Activated CD8-positive, alpha-beta memory T cell treated with anti-CD3 and anti-CD28 coated beads, Interleukin-2, amount 10 ng/mL, durations not matched to agents 7 days and 5 days (primary cell): ENCODE data around the gene APRT. TPM values are rescaled to one million over a fixed set of nuclear protein-coding genes. Genes with fewer than 3 reads are reported as not detected.
"Not testable (repeated sequence)": the region's sequence is repeated elsewhere in the genome, so short reads cannot be mapped to it uniquely, and the experiment has no call there.

Source experiments
- ATAC-seq: fragments of 150-1000 bp; cut with Tn5 transposase; one replicate; pipeline ENCODE4 v1.10.0; 2021; ENCODE audit warnings: moderate library complexity
- CTCF ChIA-PET: fragments of 350-600 bp; sonication (Branson Sonifier 250); formaldehyde crosslinking; loops from one replicate; lab custom pipeline; 2021; ENCODE audit warnings: antibody characterized with exemption; lab: Charles Lee
- DNase-seq: peaks from one replicate; pipeline ENCODE4 v3.0.0-alpha.2; 2020
- H3K27ac Mint-ChIP-seq: one replicate; pipeline ENCODE4 v1.8.0; 2021; ENCODE audit warnings: mild to moderate bottlenecking, mixed read lengths
- H3K27me3 Mint-ChIP-seq: one replicate; pipeline ENCODE4 v1.8.0; 2021; ENCODE audit warnings: mixed read lengths
- H3K36me3 Mint-ChIP-seq: one replicate; pipeline ENCODE4 v1.8.0; 2021; ENCODE audit warnings: mild to moderate bottlenecking, mixed read lengths
- H3K4me1 Mint-ChIP-seq: one replicate; pipeline ENCODE4 v1.8.0; 2021; ENCODE audit warnings: mixed read lengths
- H3K4me3 Mint-ChIP-seq: one replicate; pipeline ENCODE4 v1.8.0; 2021; ENCODE audit warnings: mild to moderate bottlenecking, moderate library complexity, mixed read lengths
- H3K9me3 Mint-ChIP-seq: one replicate; pipeline ENCODE4 v1.8.0; 2022; ENCODE audit warnings: low read depth, mixed read lengths
- total RNA-seq, 2 experiments: library from RNA; stranded (reverse); gene quantifications; one replicate each; pipeline ENCODE4 v1.2.3, GENCODE V29; 2021

The APRT gene
- total RNA-seq, 2 experiments from 2014 or later, result 127 to 148 TPM

GRCh38 chr16:88792668-88793250 lies 19.0 kb downstream of the APRT start:
- Mint-ChIP-seq H3K4me3 (no peak overlapping the region), H3K4me1 (peaks cover 51% of the 10 kb centered on the region), H3K27ac (peak overlapping the region; percentile 62), H3K27me3 (no peaks in the 10 kb centered on the region), H3K36me3 (no peaks in the 10 kb centered on the region), H3K9me3 (no peaks in the 10 kb centered on the region)
- ATAC-seq (no peak), DNase-seq (no peak)
- CTCF ChIA-PET, result interaction anchor here (1.3 to 2.8 kb wide), 4 partner anchors 8 to 50 kb away, joined by 3 to 8 read pairs (median 4); partner anchors contain the start of gene PIEZO1

- no peaks in the 10 kb centered on the region for H3K9me3 Mint-ChIP-seq
- no peaks in the 10 kb centered on the region for H3K36me3 Mint-ChIP-seq
- no peak overlapping the region for H3K27ac Mint-ChIP-seq
- CTCF ChIA-PET, result interaction anchor here (0.6 to 1.6 kb wide), 3 partner anchors 9 to 49 kb away, joined by 3 to 5 read pairs (median 3); partner anchors contain the start of gene APRT
- ATAC-seq, result no peak
- no peak for DNase-seq
- H3K4me1 Mint-ChIP-seq, result peaks cover 51% of the 10 kb centered on the region
- H3K4me3 Mint-ChIP-seq, result no peak overlapping the region
- H3K27me3 Mint-ChIP-seq, result no peaks in the 10 kb centered on the region
These were observed 19.6 kb downstream of the APRT start for GRCh38 chr16:88792078-88792550.

GRCh38 chr16:88790312-88791211 lies 21.2 kb downstream of the APRT start:
- H3K4me1 Mint-ChIP-seq, result peaks cover 53% of the 10 kb centered on the region
- CTCF ChIA-PET, result interaction anchor here (1.0 kb wide), 1 partner anchor 109 kb away, joined by 3 read pairs; no protein-coding TSS in a partner anchor

DNA sequence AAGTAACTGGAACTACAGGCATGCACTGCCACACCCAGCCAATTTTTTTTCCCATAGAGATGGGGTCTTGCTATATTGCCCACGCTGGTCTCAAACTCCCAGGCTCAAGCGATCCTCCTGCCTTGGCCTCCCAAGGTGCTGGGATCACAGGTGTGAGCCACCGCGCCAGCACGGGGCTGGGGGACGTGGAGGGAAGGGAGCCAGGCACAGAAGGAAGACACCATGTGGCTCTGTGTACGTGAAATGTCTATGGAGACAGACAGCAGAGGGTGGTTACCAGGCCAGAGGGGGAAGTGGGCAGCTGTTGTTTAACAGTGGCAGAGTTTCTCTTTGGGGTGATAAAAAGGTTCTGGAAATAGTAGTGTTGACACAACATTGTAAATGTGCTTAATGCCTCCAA lies 22.1 kb downstream of the APRT start:
- DNase-seq (no peak), ATAC-seq (no peak)
- Mint-ChIP-seq H3K9me3 (no peaks in the 10 kb centered on the region), H3K4me1 (peaks cover 46% of the 10 kb centered on the region), H3K4me3 (peak overlapping the region; percentile 60), H3K36me3 (no peaks in the 10 kb centered on the region), H3K27me3 (no peaks in the 10 kb centered on the region), H3K27ac (peak overlapping the region; percentile 86)
- CTCF ChIA-PET, result interaction anchor here (1.0 to 4.9 kb wide), 2 partner anchors 47 to 108 kb away, joined by 3 to 17 read pairs; no protein-coding TSS in a partner anchor

More at GRCh38 chr16:88790312-88791211, 21.2 kb downstream of the APRT start:
- H3K27ac Mint-ChIP-seq, result peak overlapping the region; percentile 86
- no peaks in the 10 kb centered on the region for H3K27me3 Mint-ChIP-seq
- H3K36me3 Mint-ChIP-seq, result no peaks in the 10 kb centered on the region
- no peaks in the 10 kb centered on the region for H3K9me3 Mint-ChIP-seq
- DNase-seq, result peak; percentile 81
- ATAC-seq, result peak; percentile 75
- H3K4me3 Mint-ChIP-seq, result peak overlapping the region; percentile 60

GRCh38 chr16:88788749-88789148 lies 23.0 kb downstream of the APRT start:
- not testable (repeated sequence) for H3K9me3 Mint-ChIP-seq, ATAC-seq, H3K27me3 Mint-ChIP-seq, DNase-seq, H3K36me3 Mint-ChIP-seq, H3K4me3 Mint-ChIP-seq, H3K27ac Mint-ChIP-seq
- CTCF ChIA-PET, result interaction anchor here (4.9 kb wide), 1 partner anchor 46 kb away, joined by 17 read pairs; no protein-coding TSS in a partner anchor
- H3K4me1 Mint-ChIP-seq, result peaks cover 42% of the 10 kb centered on the region

GRCh38 chr16:88787579-88788314 lies 24.0 kb downstream of the APRT start:
- H3K27ac Mint-ChIP-seq, result no peak overlapping the region
- H3K4me3 Mint-ChIP-seq, result no peak overlapping the region
- peaks cover 43% of the 10 kb centered on the region for H3K4me1 Mint-ChIP-seq
- CTCF ChIA-PET, result interaction anchor here (0.7 to 4.9 kb wide), 6 partner anchors 12 to 146 kb away, joined by 3 to 17 read pairs (median 4); partner anchors contain the start of gene APRT
- ATAC-seq, result no peak
- no peak for DNase-seq
- no peaks in the 10 kb centered on the region for H3K9me3 Mint-ChIP-seq
- H3K36me3 Mint-ChIP-seq, result peaks cover 2% of the 10 kb centered on the region
- no peaks in the 10 kb centered on the region for H3K27me3 Mint-ChIP-seq

DNA sequence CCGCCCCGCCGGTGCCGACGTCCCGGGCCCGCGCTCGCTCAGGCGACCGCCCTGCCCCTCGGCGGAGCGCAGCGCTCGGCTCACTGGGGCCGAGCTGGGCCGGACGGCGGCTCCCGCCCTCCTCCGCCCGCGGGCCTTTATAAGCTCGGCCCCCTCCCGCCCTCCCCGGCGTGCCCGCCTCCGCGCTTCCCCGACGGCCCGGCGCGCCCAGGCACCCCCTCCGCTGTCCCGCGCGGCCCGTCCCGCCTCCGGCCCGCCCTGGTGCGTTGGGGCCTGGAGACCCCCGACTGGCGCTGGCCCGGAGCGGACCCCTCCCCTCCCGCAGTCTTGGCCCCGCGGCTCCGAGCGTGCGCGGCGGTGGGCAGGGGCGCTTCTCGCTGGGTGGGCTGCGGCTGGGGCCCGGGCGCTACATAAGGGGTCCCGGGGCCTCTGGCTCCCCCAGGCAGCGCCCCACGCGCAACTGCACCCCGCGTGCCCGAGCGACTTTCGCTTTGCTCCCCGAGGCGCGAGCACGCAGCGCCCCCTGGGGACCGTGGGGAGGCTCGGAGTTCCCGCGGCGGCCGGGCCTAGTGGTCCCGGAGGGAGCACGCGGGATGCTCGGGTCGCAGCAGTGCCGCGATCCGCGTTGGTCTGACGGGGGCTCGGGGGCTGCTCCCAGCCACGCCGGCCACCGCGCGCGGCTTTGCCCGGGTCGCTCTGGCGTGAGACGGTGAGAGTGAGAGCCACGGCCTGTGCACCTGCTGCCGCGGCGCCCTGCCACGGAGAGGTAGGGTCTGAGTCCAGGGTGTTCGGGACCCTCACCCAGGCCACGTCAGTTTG lies 26.4 kb downstream of the APRT start, which contains the start of gene PIEZO1:
TSS of gene PIEZO1 (minus strand) at position 115 of the 819 bp plus-strand sequence. CDS start 256 bp downstream, outside the sequence.
- Mint-ChIP-seq H3K4me1 (peaks cover 48% of the 10 kb centered on the region), H3K27me3 (no peaks in the 10 kb centered on the region), H3K4me3 (peak within 1 kb of the TSS; percentile 76), H3K36me3 (peaks cover 2% of the 10 kb centered on the region), H3K9me3 (no peaks in the 10 kb centered on the region), H3K27ac (peak within 1 kb of the TSS; percentile 88)
- CTCF ChIA-PET, result interaction anchor here (0.7 to 4.9 kb wide), 6 partner anchors 9 to 42 kb away, joined by 3 to 17 read pairs (median 5); partner anchors contain the start of gene CDT1
- DNase-seq (peak; percentile 84), ATAC-seq (peak; percentile 40)

GRCh38 chr16:88784856-88785105 lies 26.9 kb downstream of the APRT start:
- Mint-ChIP-seq H3K4me1 (peaks cover 48% of the 10 kb centered on the region), H3K9me3 (no peaks in the 10 kb centered on the region), H3K36me3 (peaks cover 2% of the 10 kb centered on the region), H3K4me3 (peak overlapping the region; percentile 76), H3K27me3 (no peaks in the 10 kb centered on the region), H3K27ac (no peak overlapping the region)
- CTCF ChIA-PET, result interaction anchor here (0.6 to 7.7 kb wide), 10 partner anchors 10 to 80 kb away, joined by 3 to 90 read pairs (median 4); partner anchors contain the start of genes APRT and CDT1
- DNase-seq (no peak), ATAC-seq (peak; percentile 13)

DNA sequence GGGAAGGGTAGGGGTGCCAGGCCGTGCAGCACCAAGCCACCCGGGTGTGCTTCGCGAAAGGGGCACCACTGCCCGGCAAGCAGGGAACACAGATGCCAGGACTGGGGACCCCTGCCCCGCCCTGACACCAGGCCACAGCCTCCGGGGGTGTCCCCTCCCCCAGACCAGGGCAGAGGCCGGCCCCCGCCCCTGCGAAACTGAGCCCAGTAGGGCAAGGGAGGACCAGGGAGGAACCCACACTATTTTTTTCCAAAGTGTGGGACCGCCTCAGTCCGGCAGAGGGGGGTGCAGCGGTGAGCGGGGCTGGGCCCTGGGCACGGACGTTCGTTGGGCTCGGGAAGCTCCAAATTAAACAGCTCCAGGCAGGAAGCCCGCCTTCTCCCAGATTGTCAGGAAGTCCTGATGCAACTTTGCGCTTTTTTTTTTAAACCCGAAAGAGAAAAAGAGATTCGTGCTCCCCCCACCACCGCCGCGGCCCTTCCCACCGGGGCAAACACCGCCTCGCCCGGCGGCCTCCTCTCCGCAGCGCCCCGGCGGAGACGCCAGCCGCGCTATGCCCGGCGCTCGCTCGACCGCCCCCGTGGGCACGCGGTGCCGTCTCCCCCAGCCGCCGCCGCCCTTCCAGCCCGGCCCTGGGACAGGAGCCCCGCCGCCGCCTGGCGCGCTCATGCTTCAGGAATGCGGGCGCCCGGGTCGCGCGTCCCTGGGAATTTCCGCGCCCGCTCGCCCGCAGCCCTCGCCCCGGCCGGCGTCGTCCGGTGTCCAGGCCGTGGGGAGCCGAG lies 27.5 kb downstream of the APRT start:
- H3K27me3 Mint-ChIP-seq, result no peaks in the 10 kb centered on the region
- H3K4me1 Mint-ChIP-seq, result peaks cover 48% of the 10 kb centered on the region
- H3K27ac Mint-ChIP-seq, result peak overlapping the region; percentile 88
- DNase-seq, result peak; percentile 76
- CTCF ChIA-PET, result interaction anchor here (0.5 to 7.7 kb wide), 11 partner anchors 10 to 189 kb away, joined by 3 to 90 read pairs (median 4); partner anchors contain the start of genes APRT and CDT1
- H3K36me3 Mint-ChIP-seq, result peaks cover 2% of the 10 kb centered on the region
- ATAC-seq, result peak; percentile 25
- H3K4me3 Mint-ChIP-seq, result peak overlapping the region; percentile 76
- no peaks in the 10 kb centered on the region for H3K9me3 Mint-ChIP-seq

- CTCF ChIA-PET, result interaction anchor here (0.5 to 7.7 kb wide), 10 partner anchors 11 to 188 kb away, joined by 3 to 90 read pairs (median 5); partner anchors contain the start of genes APRT and CDT1
- peaks cover 2% of the 10 kb centered on the region for H3K36me3 Mint-ChIP-seq
- H3K4me1 Mint-ChIP-seq, result peaks cover 49% of the 10 kb centered on the region
- ATAC-seq (no peak), DNase-seq (no peak)
- H3K4me3 Mint-ChIP-seq, result peak overlapping the region; percentile 76
- no peaks in the 10 kb centered on the region for H3K9me3 Mint-ChIP-seq
- H3K27me3 Mint-ChIP-seq, result no peaks in the 10 kb centered on the region
- H3K27ac Mint-ChIP-seq, result peak overlapping the region; percentile 88
These were observed 28.2 kb downstream of the APRT start for GRCh38 chr16:88783391-88784073.
